Glutamatergic neuron (in vitro differentiated cells): ENCODE measurements around the gene TTLL9. TPM values are rescaled to one million over a fixed set of nuclear protein-coding genes. Genes with fewer than 3 reads are reported as not detected.
A peak's percentile ranks its signal among the peaks of the same experiment; 100 is the strongest.

ENCODE experiments used
- DNase-seq: peaks from one replicate; pipeline ENCODE4 v3.0.0; 2022
- H3K27ac Mint-ChIP-seq: one replicate; pipeline ENCODE4 v1.8.0; 2020; ENCODE audit warnings: mild to moderate bottlenecking, mixed read lengths, inconsistent platforms; ENCODE audit not compliant: unreplicated experiment
- H3K27me3 Mint-ChIP-seq: one replicate; pipeline ENCODE4 v1.8.0; 2020; ENCODE audit warnings: mild to moderate bottlenecking, moderate library complexity, mixed read lengths, inconsistent platforms; ENCODE audit not compliant: unreplicated experiment
- H3K36me3 Mint-ChIP-seq: one replicate; pipeline ENCODE4 v1.8.0; 2020; ENCODE audit warnings: mild to moderate bottlenecking, mixed read lengths, inconsistent platforms; ENCODE audit not compliant: unreplicated experiment
- H3K4me1 Mint-ChIP-seq: one replicate; pipeline ENCODE4 v1.8.0; 2020; ENCODE audit warnings: mild to moderate bottlenecking, low read depth, mixed read lengths, inconsistent platforms; ENCODE audit not compliant: unreplicated experiment
- H3K4me3 Mint-ChIP-seq: one replicate; pipeline ENCODE4 v1.8.0; 2020; ENCODE audit warnings: mild to moderate bottlenecking, mixed read lengths, inconsistent platforms; ENCODE audit not compliant: unreplicated experiment
- H3K9me3 Mint-ChIP-seq: one replicate; pipeline ENCODE4 v1.8.0; 2020; ENCODE audit warnings: mild to moderate bottlenecking, moderate library complexity, mixed read lengths, inconsistent platforms; ENCODE audit not compliant: unreplicated experiment
- CTCF ChIP-seq: fragments of 200-600 bp; sonication (generic); IDR thresholded peaks from one replicate; pipeline ENCODE4 v1.5.0; 2021; ENCODE audit not compliant: partially characterized antibody, unreplicated experiment
- total RNA-seq: library from RNA; stranded (reverse); fragmentation: NEBNext Ultra II Directional; extraction: Animal tissue kit (Norgen Biotek cat#: 25700); gene quantifications from one replicate; pipeline ENCODE4 v1.2.1, GENCODE V29; 2021; ENCODE audit not compliant: unreplicated experiment

TTLL9 gene
- total RNA-seq, 1 donor from 2014 or later = 1.5 TPM

DNA sequence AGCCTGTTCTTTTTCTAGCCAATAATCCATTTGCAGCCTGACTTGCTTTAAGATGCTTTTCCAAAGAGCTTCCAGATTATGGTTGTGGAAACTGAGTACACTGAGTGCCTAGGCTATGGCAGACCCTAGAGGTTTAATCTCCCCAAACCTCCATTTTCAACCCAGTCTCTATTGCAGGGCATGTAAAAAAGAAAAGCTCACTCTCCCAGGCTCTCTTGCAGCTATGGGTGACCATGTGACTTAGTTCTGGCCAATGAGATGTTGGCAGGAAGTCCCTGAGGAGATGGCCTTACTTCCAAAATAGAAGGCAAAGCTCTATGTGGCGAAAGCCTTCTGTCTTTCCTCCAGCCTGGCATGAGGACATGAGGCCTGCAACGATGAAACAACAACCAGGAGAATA, 77.6 kb downstream of the TTLL9 start:
- Mint-ChIP-seq H3K27ac (no peak overlapping the region), H3K9me3 (peaks cover 17% of the 10 kb centered on the region), H3K27me3 (peaks cover 14% of the 10 kb centered on the region), H3K4me1 (peaks cover 23% of the 10 kb centered on the region), H3K4me3 (peak overlapping the region; percentile 6), H3K36me3 (peaks cover 17% of the 10 kb centered on the region)
- TF ChIP-seq CTCF = no peak
- DNase-seq = no peak

- H3K9me3 Mint-ChIP-seq = peaks cover 20% of the 10 kb centered on the region
- H3K27ac Mint-ChIP-seq = peak overlapping the region; percentile 19
- peaks cover 28% of the 10 kb centered on the region for H3K4me1 Mint-ChIP-seq
- peaks cover 16% of the 10 kb centered on the region for H3K27me3 Mint-ChIP-seq
- H3K4me3 Mint-ChIP-seq = peak overlapping the region; percentile 96
- TF ChIP-seq CTCF = no peak
- no peak for DNase-seq
- peaks cover 17% of the 10 kb centered on the region for H3K36me3 Mint-ChIP-seq
These were observed 79.6 kb downstream of the TTLL9 start for GRCh38 chr20:31949877-31950646.

- Mint-ChIP-seq H3K36me3 (peaks cover 16% of the 10 kb centered on the region), H3K27me3 (peaks cover 22% of the 10 kb centered on the region), H3K4me1 (peaks cover 35% of the 10 kb centered on the region), H3K4me3 (peak overlapping the region; percentile 96), H3K9me3 (peaks cover 20% of the 10 kb centered on the region), H3K27ac (peak overlapping the region; percentile 97)
- DNase-seq = no peak
- no peak for TF ChIP-seq CTCF
These were observed 80.7 kb downstream of the TTLL9 start for GRCh38 chr20:31951203-31951529.

DNA sequence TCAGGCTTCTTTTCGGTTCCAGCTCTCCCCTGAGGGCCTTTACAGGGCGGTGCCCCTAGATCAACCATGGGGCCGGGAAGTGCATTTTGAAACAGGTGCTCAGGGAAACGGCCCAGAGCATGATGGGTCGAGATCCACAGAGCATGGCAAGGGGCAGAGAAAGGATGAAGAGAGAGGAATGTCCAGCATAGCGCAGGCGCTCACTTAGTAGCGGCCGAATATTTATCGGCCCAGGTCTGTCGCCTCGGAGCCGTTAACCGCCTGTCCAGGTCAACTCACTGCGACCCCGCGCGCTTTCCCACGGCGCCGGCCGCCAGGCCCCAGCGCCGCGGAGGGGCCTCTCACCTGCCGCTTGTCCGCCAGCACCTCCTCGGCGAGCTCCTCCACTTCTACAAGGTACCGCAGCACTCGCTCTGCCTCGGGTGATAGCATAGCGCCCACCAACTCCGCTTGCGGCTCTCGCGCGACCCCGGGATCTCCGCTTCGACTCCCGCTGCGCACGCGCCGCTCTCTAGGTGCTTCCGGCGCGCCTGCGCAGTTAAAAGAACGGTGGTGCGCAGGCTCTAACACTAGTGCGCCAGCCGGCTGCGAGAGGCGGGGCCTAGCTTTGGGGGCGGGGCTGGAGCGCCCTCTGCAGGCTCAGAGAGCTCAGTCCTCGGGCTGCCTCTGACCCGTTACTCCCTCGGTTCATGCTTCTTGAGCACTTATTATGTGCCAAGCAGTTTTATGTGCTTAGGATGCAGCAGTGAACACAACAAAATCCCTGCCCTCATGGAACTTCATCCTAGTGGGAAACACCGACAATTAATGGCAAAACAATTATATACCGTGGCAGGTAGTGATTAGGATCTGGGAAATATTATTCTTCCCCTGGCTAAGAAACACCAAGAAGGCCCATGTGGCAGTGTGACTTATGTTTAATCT, 81.4 kb downstream of the TTLL9 start, which contains the start of gene PDRG1:
PDRG1 (minus strand) TSS at position 517 of the 924 bp plus-strand sequence; CDS start at position 432, 85 bp downstream.
- Mint-ChIP-seq H3K4me3 (peak within 1 kb of the TSS; percentile 96), H3K27me3 (peaks cover 26% of the 10 kb centered on the region), H3K9me3 (peaks cover 25% of the 10 kb centered on the region), H3K4me1 (peaks cover 41% of the 10 kb centered on the region), H3K36me3 (peaks cover 11% of the 10 kb centered on the region), H3K27ac (peak within 1 kb of the TSS; percentile 97)
- TF ChIP-seq CTCF = peak; percentile 95
- peak; percentile 100 for DNase-seq
